GM19023 (cell line): ENCODE results near the gene SLC38A5.
"Not testable (repeated sequence)": the region's sequence is repeated elsewhere in the genome, so short reads cannot be mapped to it uniquely, and the experiment has no call there.

Experiments used
- ATAC-seq: cut with Tn5 transposase; IDR thresholded peaks from one replicate; pipeline ENCODE4 v1.9.1; 2021; ENCODE audit warnings: mild to moderate bottlenecking, moderate library complexity; ENCODE audit not compliant: unreplicated experiment

The SLC38A5 gene

DNA sequence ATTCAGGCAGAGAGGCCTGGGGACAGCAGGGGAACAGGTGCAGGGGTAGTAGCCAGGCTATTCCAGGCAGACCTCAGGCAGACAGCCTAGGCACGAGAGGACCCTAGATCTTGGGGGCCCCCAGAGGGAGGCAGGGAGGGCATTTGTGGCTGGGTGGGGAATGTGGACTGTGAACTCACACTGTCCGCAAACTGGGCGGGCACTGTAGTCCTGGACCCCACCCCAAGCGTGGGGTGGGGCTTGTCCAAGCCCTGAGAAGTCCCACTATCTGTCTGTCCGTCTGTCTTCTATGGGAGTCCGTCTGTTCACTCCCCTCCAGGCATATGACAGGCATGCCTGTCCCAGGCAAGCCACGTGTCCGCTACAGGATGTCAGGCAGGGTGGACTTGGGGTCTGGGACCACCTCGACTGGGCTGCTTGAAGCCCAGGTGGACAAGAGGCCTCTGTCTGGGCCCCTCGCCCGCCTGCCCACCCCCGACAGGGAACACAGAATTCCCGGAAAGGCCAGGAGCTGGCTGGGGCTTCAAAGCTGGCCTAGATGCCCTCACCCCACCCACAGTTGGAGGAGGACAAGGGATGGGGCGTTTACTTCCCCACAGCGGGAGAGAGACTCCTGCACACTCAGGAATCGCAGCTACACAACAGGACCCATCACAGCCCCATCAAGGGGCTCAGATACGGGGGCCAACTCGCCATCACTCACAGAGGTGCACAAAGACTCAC is at the start of gene SLC38A5:
Gene SLC38A5 (minus strand): TSS at position 151 of the 723 bp plus-strand sequence. CDS start 2,336 bp downstream, outside the sequence.
- no peak for ATAC-seq

DNA sequence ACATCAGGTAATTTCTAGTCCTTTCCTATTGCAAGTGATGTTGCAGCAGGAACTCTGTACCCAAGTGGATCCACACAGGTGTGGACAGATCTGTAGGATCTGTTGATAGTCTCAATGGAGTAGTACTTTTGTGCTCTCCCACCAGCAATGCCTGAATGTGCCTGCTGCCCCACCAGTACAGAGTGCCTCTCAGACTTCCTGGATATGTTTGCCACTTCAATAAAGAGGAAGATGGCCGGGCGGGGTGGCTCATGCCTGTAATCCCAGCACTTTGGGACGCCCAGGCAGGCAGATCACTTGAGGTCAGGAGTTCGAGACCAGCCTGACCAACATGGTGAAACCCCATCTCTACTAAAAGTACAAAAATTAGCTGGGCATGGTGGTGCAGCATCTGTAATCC is 49.4 kb upstream of the SLC38A5 start:
- not testable (repeated sequence) for ATAC-seq

DNA sequence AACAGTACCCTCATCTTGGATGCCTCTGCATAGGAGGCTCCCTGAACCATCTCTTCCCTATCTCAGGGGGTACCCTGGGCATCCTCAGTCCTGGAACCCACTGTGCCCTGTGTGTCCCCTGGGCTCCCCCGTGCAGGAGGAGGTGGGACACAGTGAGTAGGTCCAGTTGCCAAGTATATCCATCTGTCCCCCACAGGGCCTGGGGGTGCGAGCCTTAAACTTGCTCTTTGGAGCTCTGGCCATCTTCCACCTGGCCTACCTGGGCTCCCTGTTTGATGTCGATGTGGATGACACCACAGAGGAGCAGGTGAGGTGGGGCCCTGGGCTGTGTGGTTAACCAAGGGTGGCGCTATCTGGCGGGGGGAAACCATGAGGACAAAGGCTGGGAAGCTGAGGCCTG is 46.9 kb upstream of the SLC38A5 start:
- ATAC-seq, result no peak

DNA sequence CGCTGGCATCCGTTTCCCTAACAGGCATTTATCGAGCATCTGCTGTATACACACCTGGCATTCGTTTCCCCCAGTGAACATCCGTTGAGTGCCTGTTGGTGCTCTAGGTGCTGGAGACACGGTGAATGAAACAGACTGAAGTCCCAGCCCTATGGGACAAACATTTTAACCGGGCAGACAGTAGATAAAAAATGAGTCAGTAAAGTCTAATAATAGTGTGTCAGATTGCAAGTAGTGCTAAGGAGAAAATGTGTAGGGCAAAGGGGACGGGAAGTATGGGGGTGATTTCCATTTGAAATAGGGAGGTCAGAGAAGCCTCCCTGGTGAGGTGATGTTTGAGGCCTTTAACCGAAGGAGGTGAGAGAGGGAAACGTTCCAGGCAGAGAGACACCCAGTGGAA is 46.2 kb upstream of the SLC38A5 start:
- no peak for ATAC-seq

DNA sequence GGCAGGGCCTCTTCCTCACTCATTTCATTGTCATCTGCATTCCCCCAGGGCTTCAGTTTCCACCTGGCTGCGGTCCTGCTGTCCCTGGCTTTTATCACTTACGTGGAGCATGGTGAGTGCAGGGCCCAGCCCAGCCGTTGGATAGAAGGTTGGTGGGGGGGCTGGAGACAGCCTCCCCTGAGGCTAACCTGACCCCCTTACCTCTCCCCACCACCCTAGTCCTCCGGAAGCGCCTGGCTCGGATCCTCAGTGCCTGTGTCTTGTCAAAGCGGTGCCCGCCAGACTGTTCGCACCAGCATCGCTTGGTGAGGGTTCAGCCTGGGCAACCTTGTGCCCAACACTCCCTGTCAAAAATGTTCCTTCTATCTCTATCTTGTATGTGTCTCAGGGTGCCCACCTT is 45.8 kb upstream of the SLC38A5 start:
- ATAC-seq, result no peak

DNA sequence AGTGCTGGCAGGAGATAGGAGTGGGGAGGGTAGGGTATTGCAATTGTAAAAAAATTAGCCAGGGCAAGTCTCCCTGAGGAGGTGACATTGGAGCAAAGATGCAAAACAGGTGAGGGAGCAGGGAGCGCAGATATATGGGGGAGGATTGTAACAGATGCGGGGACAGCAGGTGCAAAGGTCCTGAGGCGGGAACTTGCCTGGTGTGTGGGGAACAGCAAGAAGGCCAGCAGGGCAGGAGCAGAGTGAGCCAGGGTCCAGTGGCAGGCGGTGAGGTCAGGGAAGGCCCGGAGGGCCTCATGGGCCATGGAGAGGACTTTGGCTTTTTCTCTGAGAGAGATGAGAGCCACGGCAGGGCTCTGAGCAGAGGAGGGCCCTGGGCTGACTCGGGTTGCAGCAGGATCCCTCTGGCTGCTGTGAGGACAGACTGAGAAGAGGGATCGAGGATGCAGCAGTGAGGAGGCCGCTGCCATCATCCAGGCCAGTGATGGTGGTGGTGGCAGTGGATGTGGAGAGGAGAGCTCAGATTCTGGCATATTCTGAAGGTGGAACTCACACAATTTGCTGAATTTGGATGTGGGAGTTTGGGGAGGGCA is 44.9 kb upstream of the SLC38A5 start:
- ATAC-seq, result no peak

DNA sequence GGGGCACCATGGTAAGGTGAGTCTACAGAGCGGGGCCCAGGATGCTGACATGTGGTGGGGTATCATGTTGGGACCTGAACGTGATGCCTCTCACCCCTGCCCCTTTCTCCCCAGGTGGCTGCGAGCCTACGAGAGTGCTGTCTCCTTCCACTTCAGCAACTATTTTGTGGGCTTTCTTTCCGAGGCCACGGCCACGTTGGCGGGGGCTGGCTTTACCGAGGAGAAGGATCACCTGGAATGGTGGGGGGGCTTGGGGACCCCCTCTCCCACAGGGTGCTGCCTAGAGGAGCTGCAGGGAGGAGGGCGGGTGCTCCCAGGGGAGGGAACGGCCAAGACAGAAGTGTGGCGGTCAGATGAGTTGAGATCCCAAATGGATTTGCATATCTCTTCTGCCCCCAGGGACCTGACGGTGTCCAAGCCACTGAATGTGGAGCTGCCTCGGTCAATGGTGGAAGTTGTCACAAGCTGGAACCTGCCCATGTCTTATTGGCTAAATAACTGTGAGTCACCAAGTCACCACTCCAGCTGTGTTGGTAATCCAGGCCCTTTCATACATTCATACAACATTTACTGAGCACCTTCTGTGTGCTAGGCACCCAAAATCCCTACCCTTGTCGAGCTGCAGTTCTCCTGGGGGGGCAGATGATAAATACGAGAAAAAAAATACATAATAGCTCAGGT is 44.2 kb upstream of the SLC38A5 start:
- ATAC-seq, result no peak

DNA sequence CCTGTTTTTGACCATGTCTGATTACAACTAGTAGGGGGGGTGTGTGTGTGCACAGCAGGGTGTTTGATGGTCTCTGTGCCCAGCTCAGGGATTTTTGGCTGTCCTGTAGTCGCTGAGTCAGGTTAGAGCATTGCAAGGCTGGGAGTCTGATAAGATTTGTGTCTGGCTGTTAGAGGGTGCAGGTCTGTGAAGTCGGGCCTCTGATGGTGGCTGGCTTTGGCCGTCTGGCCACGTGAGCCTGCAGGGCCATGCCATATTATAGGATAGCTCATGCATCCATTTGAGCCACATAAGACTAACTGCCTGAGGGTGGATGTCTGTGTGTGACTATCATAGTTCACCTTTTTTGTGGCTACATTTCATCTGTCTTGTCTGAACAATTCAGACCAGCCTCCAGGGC is 43.6 kb upstream of the SLC38A5 start:
- no peak for ATAC-seq

DNA sequence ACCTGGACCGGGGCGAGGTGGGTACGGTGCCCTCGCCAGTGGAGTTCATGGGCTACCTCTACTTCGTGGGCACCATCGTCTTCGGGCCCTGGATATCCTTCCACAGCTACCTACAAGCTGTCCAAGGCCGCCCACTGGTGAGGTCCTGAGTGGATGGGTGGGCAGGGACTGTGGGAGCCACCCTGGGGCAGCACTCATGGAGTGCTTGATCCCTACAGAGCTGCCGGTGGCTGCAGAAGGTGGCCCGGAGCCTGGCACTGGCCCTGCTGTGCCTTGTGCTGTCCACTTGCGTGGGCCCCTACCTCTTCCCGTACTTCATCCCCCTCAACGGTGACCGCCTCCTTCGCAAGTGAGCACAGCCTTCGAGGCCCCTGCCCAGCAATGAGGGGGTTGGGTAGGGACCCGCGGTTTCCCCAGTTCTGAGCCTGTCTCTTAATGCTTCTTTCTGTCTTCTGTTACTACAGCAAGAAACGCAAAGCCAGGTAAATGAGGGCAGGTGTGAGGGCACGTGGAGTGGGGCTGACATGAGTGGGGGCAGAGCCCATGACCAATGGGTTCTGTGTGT is 42.4 kb upstream of the SLC38A5 start:
- ATAC-seq, result no peak

DNA sequence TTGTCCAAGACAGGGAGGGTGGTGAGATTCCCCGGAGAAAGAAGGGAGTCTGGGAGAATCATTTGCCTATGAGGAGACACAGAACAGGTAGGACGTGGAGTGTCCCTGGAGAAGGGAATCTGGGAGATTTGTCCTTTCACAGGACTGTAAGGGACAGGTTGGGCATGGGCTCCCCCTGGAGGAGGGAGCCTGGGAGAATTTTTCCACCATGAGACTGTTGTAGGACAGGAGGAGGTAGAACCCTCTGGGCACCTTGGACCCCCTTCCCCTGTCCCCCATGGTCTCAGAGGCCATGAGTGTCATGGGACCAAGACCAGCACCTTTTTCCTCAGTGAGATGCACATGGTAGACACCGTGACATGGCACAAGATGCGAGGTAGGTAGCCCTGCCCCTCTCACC is 41.5 kb upstream of the SLC38A5 start:
- no peak for ATAC-seq

DNA sequence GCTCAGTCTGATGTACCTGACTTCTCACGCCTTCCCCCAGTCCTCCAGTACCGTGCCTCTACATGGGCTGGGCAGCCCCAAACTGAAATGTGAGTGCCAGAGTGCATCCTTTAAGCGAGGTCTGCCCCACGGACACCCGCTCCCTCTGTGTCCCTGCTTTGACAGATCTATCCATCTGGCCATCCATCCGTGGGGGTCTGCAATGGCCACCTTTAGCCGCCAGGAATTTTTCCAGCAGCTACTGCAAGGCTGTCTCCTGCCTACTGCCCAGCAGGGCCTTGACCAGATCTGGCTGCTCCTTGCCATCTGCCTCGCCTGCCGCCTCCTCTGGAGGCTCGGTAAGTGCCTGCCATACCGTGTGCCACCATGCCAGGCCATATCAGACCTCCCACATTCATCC is 39.6 kb upstream of the SLC38A5 start:
- ATAC-seq, result no peak

DNA sequence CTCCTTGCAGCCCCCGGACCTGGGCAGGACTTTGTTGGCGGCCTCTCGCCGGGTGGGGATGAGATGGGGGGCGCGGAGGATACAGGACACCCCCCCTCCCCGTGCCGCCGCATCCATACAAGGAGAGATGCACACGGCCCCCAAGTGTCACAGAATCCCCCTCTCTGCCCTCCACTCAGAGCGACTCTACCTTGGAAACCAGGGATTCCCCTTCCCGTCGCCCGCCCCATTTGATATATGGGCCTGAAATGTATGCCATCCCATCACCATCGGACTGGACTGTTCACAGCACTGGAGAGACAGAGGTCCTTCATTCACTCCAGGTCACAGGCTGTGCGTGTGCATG is 39.2 kb upstream of the SLC38A5 start:
- peak; percentile 25 for ATAC-seq

DNA sequence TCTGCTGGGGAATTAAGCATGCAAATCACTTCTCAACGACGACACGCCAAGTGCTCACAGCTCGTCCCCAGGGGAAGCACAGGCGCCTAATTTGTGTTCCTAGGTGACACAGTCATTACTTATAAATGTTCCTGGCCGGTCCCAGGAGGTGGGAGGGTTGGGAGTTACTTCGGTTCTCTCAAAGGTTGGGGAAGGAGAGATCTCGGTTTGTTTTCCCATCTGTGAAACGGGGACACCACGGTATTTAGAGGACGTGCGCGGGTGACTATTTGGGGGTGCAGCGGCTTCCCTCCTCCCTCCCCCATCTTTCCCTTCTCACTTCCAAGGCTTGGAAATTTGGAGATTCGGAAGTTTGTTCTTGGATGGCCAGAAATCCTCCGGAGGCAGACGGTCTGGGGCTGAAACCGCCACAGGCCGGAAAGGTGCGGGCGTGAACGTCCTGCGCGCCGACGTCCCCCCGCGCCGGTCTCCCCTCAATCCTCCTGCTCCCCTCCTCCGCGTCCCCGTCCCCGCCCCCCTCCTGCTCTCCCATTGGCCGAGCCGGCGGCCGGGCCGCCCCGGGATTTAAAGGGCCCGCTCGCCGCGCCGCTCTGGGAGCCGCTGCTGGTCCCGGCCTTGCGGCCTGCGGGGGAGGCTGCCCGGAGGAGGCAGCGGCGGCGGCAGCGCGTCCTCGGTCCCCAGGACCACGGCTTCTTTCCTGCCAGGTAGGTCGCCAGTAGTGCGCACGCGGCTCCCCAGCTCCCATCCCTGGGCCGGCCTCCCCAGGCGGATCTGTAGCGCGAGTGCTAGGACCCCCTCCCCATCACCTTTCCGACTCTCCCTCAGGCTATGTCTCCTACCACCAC is 38.6 kb upstream of the SLC38A5 start, which contains the start of gene PORCN:
Gene PORCN (plus strand): TSS at position 593 of the 845 bp plus-strand sequence. CDS start 829 bp downstream, outside the sequence.
- peak; percentile 84 for ATAC-seq

DNA sequence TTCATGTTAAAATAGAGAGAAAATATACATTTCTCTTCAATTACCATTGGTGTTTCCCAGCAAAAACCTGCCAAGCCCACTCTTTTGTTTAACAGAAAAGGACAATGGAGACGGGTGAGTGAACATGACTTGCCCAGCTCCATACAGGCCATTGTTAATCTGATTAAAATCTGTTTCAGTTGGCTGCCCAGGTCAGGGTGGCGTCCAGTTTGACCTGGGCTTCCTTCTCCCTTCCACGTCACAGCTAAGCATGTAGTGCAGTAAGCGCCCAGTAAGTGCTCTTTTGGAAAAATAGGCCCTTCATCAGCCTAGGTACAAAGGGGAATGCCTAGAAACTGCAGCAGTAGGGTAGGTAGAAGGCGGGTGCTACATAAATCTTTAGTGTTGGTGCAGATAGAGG is 37.2 kb upstream of the SLC38A5 start:
- ATAC-seq, result no peak

DNA sequence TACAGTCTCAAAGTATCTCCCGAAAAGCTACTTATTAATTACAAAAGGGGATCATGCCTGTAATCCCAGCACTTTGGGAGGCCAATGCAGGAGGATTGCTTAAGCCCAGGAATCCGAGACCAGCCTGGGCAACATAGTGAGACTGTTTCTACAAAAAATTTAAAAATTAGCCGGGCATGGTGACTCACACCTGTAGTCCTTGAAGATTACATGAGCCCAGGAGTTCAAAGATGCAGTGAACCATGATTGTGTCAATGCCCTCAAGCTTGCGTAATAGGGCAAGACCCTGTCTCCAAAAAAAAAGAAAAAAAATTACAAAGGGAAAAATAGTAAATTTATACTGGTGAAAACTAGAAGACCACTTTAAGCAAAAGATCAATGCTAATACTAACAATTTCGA is 35.4 kb upstream of the SLC38A5 start:
- ATAC-seq, result no peak

DNA sequence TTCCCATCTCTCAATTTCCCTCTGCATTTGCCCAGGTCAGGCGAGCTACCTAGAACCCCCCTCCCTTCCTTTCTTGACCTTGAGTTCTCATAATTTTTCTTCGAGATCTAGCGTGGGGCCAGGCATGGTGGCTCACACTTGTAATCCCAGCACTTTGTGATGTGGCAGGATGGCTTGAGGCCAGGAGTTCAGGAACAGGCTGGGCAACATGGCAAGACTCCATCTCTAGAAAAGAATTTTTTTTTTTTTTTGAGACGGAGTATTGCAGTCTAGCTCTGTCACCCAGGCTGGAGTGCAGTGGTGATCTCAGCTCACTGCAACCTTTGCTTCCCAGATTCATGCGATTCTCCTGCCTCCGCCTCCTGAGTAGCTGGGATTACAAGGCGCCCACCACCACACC is 34.2 kb upstream of the SLC38A5 start:
- ATAC-seq, result no peak

DNA sequence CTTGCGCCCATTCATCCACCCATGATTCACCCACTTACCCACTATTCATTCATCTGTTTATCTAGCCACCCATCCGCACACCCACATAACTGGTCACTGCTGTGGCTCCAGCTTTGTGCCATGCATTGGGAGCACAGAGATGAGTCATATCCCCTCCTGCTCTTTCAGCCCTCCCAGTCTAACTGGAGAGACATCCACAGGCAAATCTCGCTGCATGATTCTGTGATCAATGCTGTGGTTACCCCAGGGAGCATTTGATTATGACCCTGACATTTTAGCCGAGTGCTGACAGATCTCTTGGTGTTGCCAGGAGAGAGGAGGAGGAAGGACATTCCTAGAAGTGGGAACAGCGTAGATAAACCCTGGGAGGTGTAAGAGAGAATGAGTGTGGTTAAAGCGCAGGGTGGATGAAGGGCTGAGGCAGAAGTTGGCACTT is 28.3 kb upstream of the SLC38A5 start:
- ATAC-seq, result no peak

DNA sequence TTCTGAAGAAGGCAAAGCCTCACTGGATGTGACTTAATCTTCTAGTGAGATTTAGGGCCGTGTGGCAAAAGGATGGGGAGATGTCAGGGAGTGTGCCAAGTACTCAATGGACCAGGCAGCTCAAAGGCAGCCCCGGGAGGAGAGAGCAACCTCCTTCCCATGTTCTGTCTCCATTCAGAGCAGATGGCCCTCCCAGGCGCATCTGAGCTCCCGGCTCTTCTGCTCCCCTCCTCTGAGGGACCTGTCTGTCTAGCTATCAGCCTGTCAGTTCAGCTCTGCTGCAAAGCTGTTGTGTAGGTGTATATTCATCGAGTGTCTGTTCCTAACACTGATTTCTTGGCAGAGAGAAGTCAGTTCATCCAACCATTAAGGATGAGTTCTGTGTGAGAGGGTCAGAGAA is 27.8 kb upstream of the SLC38A5 start:
- ATAC-seq, result no peak

DNA sequence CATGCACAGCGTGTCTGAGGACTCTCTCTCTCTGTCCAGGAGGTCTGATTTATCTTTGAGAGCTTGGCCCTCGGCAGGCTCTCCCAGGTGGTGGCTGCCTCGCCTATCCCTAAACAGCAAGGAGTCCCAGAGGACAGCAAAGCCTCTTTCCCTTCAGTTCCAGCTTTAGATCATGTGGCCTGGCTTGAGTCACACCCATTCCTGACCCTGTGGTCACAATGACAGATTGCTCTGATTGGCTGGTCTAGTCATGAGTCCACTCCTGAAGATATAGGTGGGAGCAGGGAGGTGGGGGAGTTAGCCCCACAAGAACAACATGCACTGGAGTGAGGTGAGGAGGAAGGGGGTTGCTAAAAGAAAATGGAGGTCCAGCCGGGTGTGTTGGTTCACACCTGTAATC is 26.6 kb upstream of the SLC38A5 start:
- no peak for ATAC-seq

DNA sequence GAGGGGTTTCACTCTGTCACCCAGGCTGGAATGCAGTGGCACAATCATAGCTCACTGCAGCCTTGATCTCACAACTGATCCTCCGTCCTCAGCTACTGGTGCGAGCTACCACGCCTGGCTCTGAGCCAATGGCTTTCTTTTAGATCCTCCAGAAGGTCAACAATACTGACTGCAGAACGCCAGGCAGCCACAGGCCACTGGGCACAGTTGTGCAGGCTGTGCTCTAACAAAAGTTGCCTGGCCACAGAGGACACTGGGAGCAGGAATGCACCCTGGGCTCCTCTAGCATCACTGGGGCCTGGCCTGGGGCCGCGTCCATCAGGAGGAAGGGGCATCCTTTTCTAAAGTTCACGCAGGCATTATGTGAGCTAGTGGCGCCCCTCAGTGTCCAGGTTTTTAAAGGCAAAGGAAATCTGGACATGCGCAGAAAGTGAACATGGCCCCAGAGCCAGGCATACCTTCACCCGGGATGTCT is 23.9 kb upstream of the SLC38A5 start:
- no peak for ATAC-seq
